NCI-H460 (cell line): Measurements from ENCODE around the gene DAGLB. TPM values are rescaled to one million over a fixed set of nuclear protein-coding genes. Genes with fewer than 3 reads are reported as not detected.
"Not testable (repeated sequence)": the region's sequence is repeated elsewhere in the genome, so short reads cannot be mapped to it uniquely, and the experiment has no call there.

Experiments used
- DNase-seq: peaks from one replicate; pipeline ENCODE4 v3.0.0-alpha.2; 2016; ENCODE audit warnings: low read depth; ENCODE audit errors: extremely low read depth
- polyA plus RNA-seq: library from polyadenylated mRNA; depleted of rRNA; stranded (reverse); fragments of >200 nt; gene quantifications from 2 replicates; pipeline ENCODE4 v1.2.3, GENCODE V29; 2014; cell fraction: nucleus; rRNA removed
- total RNA-seq: library from RNA; depleted of rRNA; stranded (reverse); fragments of >200 nt; shearing (Covaris generic); gene quantifications from 2 replicates; pipeline ENCODE4 v1.2.3, GENCODE V29; 2014; rRNA removed

DAGLB gene
- 8.7 and 9.8 TPM in 2 replicates for total RNA-seq
- 24.5 and 27.7 TPM in 2 replicates for polyA plus RNA-seq

- peak; percentile 93 for DNase-seq
These were observed at the start of gene DAGLB for GRCh38 chr7:6447581-6448199. TSS of gene DAGLB (minus strand) at chr7:6447954. CDS start at chr7:6447842, 112 bp downstream.

- no peak for DNase-seq
These were observed 49.8 kb upstream of the DAGLB start for GRCh38 chr7:6497637-6497905.

GRCh38 chr7:6496842-6497636 lies 49.3 kb upstream of the DAGLB start:
- no peak for DNase-seq

- DNase-seq, result no peak
These were observed 48.0 kb upstream of the DAGLB start for GRCh38 chr7:6495597-6496262.

- no peak for DNase-seq
These were observed 46.6 kb upstream of the DAGLB start for GRCh38 chr7:6494365-6494764.

GRCh38 chr7:6491194-6491593 lies 43.4 kb upstream of the DAGLB start:
- DNase-seq, result no peak

- no peak for DNase-seq
These were observed 41.9 kb upstream of the DAGLB start for GRCh38 chr7:6489612-6490011.

- DNase-seq, result no peak
These were observed 39.4 kb upstream of the DAGLB start for GRCh38 chr7:6487184-6487545.

- no peak for DNase-seq
These were observed 38.9 kb upstream of the DAGLB start for GRCh38 chr7:6486438-6487183.

GRCh38 chr7:6482743-6483119 lies 35.0 kb upstream of the DAGLB start:
- no peak for DNase-seq

- DNase-seq, result no peak
These were observed 34.6 kb upstream of the DAGLB start for GRCh38 chr7:6482307-6482706.

- no peak for DNase-seq
These were observed 33.7 kb upstream of the DAGLB start for GRCh38 chr7:6481445-6481844.

GRCh38 chr7:6480323-6480660 lies 32.5 kb upstream of the DAGLB start:
- no peak for DNase-seq

GRCh38 chr7:6479067-6479466 lies 31.3 kb upstream of the DAGLB start:
- DNase-seq, result no peak

GRCh38 chr7:6478186-6478585 lies 30.4 kb upstream of the DAGLB start:
- DNase-seq, result no peak

GRCh38 chr7:6477318-6477660 lies 29.5 kb upstream of the DAGLB start:
- no peak for DNase-seq

- no peak for DNase-seq
These were observed 29.0 kb upstream of the DAGLB start for GRCh38 chr7:6476596-6477317.

GRCh38 chr7:6475433-6476186 lies 27.9 kb upstream of the DAGLB start:
- DNase-seq, result no peak

GRCh38 chr7:6465862-6466261 lies 18.1 kb upstream of the DAGLB start:
- no peak for DNase-seq

- not testable (repeated sequence) for DNase-seq
These were observed 15.9 kb upstream of the DAGLB start for GRCh38 chr7:6463609-6464008.
